NCI-H2029 treated with DMSO at 0.1 percent for 48 hours (cell line): Measurements from ENCODE around the gene SLC24A4.
"Not testable (repeated sequence)": the region's sequence is repeated elsewhere in the genome, so short reads cannot be mapped to it uniquely, and the experiment has no call there.

Experiments
- DNase-seq: peaks from one replicate; lab custom pipeline; 2025; lab: John Stamatoyannopoulos, UW

SLC24A4 gene

DNA sequence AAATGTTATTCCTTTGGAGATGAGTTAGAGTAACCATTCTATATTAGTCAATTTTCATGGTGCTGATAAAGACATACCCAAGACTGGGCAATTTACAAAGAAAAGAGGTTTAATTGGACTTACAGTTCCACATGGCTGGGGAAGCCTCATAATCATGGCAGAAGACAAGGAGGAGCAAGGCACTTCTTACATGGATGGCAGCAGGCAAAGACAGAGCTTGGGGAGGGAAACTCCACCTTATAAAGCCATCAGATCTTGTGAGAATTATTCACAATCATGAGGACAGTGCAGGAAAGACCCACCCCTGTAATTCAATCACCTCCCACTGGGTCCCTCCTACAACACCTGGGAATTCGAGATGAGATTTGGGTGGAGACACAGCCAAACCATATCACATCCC, 79.5 kb downstream of the SLC24A4 start:
- DNase-seq, result not testable (repeated sequence)

DNA sequence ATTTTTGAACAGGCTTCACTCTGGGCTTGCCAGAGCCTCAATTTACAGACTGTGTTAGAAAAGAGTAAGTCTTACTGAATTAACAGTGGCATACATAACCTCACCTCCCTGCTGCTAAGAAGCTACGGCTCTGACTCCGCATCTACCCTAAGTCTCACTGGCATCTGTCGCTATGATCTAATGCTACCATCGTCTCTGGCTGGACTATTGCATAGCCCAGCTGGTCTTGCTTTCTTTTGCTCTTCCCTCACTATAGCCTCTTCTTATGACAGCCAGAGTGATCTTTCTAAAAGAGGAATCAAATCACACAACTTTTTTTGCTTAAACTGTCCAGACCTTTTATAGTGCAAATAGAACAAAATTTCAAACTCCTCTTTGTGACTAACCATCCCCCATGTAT, 81.1 kb downstream of the SLC24A4 start:
- no peak for DNase-seq

DNA sequence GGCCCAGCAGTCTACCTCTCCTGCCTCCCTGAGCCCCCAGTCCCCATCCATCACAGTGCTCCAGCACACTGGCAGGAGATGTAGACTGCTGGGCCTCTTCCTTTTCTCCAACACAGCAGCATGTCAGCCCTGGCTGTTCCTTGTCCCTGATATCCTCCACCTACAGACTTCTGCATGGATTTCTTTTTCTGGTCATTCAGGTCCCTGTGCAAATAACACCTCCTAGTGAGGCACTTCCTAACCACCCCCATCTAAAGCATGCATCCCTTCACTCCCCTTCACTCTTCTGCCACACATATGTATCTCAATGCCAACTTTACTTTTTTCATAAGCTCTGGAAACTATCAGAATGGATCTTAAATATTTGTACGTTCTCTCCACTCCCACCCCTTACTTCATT, 81.5 kb downstream of the SLC24A4 start:
- DNase-seq, result no peak

DNA sequence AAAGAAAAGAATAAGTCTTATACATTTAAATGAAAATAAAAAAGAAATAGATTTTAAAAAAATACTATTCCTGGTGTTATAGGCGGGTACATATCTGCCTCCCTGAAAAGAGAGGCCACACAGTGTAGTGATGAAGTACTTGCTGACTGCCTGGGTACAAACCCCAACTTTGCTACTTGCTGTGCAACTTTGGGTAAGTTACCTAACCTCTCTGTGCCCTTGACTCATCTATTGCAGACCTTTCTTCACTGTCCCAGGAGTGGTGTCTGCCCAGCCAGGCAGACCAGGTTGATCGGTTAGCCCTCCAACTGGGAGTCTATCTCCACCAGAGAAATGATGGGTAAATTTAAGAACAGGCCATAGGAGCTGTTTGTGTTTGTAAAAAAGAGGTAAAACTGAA, 82.0 kb downstream of the SLC24A4 start:
- no peak for DNase-seq

DNA sequence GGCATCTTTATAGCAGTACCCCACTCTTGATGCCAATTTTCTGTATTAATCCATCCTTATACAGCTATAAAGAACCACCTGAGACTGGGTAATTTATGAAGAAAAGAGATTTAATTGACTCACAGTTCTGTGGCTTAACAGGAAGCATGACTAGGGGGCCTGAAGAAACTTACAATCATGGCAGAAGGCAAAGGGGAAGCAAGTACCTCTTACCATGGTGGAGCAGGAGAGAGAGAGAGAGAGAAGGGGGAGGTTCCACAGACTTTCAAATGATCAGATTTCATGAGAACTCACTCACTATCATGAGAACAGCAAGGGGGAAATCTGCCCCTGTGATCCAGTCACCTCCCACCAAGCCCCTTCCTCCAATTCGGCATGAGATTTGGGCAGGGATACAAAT, 84.4 kb downstream of the SLC24A4 start:
- DNase-seq, result no peak

DNA sequence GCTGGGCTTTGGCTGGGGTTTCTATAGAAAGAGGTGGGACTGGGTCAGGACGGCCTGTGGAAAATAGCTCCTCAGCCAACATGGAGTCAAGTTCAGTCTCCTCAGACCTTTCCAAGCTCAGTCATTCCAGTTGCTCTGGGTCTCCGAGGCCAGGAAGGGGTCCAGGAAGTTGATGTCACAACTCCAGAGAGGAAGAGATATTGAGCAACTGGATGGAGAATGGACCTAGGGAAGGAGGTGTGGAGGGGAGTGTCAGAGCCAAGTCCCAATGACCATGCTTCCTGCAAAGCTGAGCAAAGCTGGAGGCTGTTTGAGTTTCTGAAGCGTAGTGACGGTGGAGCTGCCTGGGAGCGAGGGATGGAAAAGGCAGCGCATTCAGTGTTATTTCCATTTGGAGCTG, 86.1 kb downstream of the SLC24A4 start:
- DNase-seq, result no peak

DNA sequence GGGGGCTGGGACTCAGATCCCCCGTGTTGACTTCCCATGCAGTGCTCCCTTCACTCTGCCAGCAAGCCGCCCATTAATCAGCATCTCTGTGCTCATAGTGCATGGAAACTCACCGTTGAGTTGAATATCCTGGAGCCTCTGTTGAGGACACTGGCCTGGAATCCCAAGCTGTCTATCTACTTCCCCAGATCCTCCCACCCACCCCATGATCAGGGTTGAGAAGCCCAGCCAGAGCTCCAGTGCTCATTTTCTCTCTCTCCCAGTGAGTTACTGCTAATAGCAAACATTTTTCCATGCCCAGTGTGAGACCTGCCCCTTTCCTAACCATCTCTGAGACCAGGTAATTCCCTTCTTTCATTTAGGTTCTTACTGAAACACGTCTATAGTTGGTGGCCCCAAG, 88.2 kb downstream of the SLC24A4 start:
- no peak for DNase-seq

DNA sequence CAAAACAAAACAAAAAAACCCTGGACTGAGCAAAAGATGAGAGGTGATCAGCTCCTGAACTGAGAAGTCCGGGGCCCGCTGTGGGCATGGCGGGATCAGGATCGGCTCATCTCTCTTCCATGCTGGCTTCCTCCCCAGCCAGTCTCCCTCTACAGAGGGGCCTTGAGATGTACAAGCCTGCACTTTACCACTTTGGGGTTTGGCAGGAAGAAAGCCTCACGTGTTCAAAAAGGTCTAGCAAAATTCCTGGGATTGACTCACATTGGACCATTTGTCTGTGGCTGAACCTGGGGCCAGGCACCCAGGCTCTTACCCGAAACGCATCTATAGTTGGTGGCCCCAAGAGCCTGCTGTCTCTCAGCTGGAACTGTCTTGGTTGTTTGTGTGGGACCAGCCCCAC, 89.0 kb downstream of the SLC24A4 start:
- no peak for DNase-seq

DNA sequence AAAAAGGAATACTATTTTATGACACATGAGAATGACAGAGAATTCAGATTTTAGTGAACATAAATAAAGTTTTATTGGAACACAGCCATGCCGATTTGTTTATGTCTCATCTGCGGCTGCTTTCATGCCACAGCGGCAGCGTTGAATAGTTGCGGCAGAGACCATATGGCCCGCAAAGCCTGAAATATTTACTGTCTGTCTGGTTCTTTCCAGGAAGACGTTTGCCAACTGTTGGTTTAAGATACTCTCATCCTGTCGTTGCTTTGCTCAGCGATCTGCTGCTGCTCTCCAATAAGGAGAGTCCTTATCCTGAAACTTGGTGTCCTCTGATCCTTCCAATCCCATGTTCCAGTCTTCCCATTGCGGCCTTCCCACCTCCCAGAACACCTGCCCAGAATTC, 89.9 kb downstream of the SLC24A4 start:
- DNase-seq, result no peak

DNA sequence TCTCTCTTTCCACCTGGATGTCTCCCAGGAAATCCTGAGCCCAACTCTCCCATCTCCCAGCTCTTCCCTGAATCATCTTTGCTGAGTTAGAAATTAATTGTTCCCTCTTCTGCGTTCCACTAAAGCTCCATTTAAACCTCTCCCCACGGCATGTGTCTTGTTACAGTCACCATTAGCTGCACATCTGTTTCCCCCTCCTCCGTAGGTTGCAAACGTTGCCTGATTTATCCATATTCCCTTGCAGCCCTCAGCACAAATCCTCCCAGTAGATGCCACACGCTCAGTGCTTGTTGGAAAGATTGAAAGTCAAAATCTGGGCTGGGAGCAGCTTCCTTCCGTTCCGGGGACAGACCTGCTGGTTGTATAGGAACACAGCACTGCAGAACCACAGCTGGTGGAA, 90.4 kb downstream of the SLC24A4 start:
- DNase-seq, result no peak

DNA sequence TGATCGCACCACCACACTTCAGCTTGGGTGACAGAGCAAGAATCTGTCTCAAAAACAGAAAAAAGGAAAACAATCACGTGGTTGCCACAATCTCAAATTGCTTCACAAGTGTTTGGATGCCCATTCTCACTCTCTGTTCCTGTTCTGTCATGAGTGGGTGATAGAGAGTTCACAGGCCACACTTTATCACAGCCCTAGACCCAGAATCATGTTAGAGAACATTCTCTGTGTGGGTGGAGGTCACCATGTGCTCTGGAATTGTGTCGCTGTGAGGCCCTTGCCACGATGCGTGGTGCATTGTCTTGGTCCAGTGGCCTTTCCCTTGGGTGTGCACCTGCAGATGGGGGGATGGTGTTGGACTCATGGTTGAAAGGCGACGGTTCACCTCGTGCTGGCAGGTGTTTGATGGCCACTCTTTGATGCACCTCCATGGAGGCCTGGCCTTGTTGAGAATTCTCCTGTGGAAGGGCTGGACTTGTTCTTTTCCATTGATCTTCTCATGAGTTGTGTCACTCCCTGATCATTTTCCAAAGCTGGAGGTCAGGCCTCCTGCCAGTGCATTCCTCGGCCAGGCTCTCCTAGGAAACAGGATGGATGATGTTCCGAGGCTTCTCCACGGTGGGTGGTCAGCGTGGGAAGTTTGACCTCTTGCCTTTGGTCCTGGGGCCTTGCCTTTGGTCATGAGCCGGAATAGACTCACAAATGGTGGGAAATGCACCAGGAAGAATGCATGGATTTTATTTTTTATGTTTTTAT, 91.9 kb downstream of the SLC24A4 start:
- DNase-seq, result no peak

DNA sequence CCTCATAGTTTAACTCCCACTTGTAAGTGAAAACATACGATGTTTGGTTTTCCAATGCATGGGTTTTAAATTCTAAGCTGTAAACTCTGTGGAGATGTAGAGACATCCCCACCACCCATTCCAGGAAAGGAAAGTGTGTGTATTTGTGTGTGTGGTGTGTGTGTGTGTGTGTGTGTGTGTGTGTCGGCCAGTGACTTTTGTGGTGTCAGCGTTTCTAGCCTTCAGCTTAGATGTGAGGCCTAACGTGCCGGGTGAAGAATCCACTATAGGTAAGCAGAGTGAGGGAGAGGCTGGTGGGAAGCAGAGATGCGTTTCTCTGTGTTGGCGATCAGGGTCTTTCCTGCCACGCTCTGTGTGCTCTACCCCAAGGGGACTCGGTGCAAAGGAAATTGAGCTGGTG, 93.0 kb downstream of the SLC24A4 start:
- no peak for DNase-seq

DNA sequence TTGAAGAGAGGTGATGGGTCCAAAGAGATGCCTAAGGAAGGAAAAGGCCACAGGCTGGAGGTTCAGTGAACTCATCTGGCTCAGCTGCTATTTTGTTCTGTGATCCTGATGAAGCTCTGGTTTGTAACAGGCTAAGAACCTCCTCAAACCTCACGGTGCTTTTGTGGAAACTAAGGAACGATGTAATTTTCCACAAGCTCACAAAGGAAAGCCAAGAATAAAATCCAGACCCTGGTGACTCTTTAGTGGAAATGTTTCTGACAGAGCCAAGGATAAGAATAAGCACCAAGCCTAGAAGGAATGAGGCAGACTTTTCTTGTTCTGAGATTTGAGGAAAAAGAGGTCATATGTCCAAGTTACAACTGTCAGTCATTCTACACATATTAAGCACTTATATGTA, 93.6 kb downstream of the SLC24A4 start:
- DNase-seq, result no peak

DNA sequence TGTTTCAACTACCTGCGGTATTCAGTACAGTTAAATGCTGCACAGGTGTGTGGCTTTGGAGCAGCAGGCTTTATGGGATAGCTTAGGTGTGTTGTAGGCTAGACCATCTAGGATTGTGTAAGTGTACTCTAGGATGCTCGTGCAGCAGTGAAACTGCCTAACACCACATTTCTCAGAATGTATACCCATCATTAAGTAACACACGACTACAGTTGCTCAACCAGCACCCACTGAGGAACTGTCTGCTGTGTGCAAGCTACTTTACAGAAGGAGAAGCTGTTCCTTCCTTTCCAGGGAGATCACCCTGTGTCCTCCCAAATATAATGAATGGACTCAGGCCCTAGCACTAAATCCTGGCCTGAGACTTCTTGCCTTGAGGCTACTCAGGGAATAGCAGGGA, 94.8 kb downstream of the SLC24A4 start:
- DNase-seq, result no peak

DNA sequence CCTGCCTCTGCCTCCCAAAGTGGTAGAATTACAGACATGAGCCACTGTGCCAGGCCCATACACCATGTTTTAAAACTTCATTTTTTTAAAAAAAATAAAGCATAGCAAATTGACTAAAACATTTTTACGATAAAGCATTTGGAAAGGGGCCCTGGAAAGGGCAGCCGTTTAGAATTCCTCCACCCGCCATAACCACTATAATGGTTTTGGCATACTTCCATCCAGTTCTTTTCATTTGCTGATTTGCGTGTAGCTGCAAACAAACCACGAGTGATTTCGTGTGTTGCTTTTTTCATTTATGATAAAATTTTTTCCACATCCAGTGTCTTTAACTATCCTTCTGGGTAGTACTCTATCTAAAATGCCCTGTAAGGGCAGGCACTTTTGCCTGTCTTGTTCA, 98.8 kb downstream of the SLC24A4 start:
- peak; percentile 38 for DNase-seq

DNA sequence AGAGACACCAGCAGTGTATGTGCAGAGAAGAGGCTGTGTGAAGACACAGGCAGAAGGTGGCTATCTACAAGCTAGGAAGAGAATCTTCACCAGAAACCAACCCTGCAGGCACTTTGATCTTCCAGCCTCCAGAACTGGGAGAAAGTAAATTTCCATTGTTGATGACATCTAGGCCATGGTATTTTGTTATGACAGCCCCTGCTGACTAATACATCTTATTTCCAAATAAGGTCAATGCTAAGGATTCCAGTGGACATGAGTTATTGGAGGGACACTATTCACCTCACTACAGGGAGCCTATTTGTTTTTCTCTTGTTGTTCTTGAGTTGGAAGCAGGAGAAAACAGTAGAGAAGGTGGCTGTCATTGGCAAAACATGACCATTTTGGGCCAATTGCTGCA, 102.1 kb downstream of the SLC24A4 start:
- DNase-seq, result no peak

DNA sequence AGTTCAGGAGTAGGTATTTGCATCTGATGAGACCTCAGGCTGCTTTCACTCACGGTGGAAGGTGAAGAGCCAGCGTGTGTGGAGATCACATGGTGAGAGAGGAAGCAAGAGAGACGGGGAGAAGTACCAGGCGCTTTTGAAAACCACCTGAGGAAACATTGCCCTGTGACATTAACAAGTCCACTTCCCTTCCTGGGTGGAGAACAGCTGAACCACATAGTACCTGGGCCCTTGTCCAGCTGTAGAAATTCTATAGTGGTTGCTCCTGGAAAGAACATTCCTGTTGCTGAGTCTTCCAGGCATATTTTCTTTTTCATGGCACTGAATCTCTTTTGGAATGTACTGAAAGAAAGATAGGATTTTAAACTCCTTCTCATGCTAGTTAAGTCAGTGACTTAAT, 103.3 kb downstream of the SLC24A4 start:
- DNase-seq, result no peak

DNA sequence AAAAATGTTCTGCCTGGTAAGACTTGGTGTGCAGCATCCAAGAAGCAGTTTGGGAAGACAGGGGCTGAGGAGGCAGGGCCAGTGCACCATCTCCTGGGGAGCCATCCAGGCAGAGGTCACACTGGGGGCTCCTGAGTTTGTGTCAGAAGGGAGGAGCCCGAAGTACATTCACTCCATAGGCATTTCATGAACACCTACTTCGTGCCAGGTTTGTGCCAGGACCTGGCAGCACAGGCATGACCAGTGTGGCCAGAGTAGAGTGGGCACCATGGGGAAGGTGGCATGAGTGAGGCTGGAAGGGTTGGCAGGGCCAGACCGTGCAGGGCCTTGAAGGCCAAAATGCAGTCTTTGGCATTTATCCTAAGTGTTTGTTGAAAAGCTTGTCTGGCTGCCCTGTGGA, 104.1 kb downstream of the SLC24A4 start:
- DNase-seq, result no peak

DNA sequence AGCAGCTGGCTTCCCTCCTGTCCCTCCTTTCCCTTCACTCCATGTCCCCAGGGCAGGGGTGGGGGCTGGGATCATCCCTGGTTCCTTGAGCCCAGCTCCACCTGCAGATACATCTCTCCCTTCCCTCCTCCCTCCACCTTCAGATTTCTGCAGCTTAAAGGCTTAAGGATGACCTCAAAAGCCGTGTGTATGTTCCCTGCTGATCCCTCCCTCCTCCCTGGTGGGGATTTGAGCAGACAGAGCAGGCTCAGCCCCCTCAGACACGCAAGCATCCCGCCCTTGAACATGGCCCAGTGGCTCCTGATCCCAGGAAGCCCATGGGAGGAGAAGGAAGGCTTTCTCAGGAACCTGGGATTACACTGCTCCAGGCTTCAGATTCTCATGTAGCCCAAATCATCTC, 107.7 kb downstream of the SLC24A4 start:
- DNase-seq, result no peak

DNA sequence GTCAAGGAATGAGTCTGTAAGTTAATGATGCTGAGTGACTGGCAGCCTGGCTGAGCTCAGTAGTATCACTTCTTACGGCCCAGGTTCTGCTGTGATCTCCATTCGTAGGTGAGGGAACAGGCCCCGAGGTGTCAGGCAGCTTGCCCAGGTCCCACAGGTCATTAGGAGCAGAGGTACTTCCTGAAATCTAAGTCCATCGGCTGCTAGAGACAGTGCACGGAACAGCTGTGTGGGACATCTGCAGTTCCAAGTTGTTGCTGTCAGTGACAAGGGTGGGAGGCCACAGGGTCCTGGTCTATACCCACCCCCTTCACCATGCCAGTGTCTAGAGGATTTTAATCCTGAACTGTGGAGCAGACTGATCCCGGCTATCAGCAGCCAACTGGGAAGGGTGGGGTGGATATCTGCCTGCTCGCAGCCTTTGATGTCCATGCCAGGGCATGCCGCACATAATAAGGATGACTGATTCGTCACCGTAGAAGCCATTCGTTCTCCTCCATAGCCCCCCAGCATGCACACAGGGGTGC, 108.3 kb downstream of the SLC24A4 start:
- DNase-seq, result no peak

DNA sequence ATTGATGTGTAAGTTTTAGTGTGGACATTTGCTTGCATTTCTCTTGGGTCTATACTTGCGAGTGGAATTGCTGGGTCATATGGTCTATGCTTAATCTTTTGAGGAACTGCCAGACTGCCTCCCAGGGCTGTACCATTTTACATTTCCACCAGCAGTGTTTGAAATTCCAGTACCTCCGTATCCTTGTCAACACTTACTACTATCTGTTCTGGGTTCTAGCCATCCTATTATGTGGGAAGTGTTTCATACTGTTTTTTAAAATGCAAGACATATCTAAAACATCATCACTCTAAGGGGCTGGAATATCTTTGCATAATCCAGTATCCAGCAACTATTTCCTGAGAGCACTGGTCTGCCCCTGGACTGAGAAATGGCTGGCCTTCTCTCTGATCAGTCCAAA, 110.4 kb downstream of the SLC24A4 start:
- DNase-seq, result no peak

DNA sequence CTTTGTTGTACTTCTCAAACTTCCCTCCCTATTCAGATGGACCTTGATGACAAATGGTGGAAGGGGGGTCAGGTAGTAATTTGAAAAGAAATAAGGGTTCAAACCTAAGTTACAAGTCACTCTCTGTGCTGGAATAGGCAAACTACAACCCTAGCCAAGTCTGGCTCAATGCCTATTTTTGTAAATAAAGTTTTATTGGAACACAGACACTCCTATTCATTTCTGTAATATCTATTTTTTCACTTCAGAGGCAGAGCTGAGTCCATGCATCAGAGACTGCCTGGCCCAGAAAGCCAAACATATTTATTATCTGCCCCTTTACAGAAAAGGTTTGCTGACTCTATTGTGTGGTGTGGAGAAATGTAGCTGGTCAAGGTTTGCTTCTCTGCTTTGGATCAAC, 112.2 kb downstream of the SLC24A4 start:
- DNase-seq, result no peak

DNA sequence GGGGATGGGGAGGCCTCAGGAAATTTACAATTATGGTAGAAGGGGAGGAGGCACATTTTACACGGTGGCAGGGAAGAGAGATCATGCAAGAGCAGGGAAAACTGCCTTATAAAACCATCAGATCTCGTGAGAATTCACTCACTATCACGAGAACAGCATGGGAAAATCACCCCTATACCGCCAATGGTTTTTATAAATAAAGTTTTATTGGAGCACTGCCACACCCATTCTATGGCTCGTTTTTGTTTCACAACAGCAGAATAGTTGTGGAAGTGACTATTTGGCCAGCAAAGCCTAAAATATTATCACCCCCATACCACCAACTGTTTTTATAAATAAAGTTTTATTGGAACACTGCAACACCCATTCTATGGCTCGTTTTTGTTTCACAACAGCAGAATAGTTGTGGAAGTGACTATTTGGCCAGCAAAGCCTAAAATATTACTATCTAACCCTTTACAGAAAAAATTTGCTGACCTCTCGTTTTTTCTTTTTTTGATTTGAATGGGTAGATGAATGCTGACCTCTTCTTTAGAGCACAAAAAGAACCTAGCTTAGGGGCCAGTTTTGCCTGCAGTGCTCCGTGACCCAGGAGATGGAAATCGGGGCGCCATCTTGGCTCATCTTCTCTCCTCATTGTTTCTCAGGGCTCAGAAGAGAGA, 113.3 kb downstream of the SLC24A4 start:
- no peak for DNase-seq

DNA sequence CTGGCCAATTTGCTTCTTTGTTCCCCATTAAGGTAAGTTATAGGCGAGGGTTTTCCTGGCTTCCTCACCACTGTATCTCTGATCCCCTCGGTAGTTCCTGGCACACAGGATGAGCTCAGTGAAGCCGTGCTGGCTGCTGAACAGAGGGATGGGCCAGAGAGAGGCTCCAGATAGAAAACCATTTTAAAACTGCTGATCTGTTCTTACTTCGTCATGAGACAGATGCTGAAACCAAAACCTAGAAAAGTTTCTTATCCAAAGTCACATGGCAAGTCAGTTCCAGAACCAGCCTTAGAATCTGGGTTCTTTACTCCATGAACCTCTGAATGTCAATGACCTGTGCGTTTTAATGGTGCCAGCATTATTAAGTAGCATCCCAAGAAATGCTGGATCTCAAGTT, 114.3 kb downstream of the SLC24A4 start:
- no peak for DNase-seq
